ENCODE results near the gene RFTN1.

DNA sequence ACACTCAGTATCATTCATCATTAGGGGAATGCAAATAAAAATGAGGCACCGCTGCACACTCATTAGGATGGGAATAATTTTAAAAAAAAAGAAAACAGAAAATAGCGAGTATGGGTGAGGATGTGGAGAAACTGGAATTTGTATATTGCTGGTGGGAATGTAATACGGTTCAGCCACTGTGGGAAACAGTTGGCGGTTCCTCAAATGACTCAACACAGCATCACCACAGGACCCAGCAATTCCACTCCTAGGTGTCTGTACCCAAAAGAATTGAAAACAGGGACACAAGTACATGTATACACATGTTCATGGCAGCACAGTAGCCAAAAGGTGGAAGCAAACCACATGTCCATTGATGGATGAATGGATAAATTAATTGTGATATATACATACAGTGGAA, 35.2 kb upstream of the RFTN1 start:
- TF ChIP-seq ESRRA (IDR thresholded peaks at IDR 0.05; ENCODE audit: borderline replicate concordance, low read length) = no peak
- no peak for TF ChIP-seq MAFK (IDR thresholded peaks at IDR 0.05; ENCODE audit: partially characterized antibody)
- TF ChIP-seq, protein P1, sequence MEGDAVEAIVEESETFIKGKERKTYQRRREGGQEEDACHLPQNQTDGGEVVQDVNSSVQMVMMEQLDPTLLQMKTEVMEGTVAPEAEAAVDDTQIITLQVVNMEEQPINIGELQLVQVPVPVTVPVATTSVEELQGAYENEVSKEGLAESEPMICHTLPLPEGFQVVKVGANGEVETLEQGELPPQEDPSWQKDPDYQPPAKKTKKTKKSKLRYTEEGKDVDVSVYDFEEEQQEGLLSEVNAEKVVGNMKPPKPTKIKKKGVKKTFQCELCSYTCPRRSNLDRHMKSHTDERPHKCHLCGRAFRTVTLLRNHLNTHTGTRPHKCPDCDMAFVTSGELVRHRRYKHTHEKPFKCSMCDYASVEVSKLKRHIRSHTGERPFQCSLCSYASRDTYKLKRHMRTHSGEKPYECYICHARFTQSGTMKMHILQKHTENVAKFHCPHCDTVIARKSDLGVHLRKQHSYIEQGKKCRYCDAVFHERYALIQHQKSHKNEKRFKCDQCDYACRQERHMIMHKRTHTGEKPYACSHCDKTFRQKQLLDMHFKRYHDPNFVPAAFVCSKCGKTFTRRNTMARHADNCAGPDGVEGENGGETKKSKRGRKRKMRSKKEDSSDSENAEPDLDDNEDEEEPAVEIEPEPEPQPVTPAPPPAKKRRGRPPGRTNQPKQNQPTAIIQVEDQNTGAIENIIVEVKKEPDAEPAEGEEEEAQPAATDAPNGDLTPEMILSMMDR (IDR thresholded peaks at IDR 0.05) = no peak
- TF ChIP-seq POLR2A (IDR thresholded peaks at IDR 0.05; ENCODE audit: low read length) = no peak
- TF ChIP-seq, protein P2, sequence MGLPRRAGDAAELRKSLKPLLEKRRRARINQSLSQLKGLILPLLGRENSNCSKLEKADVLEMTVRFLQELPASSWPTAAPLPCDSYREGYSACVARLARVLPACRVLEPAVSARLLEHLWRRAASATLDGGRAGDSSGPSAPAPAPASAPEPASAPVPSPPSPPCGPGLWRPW (IDR thresholded peaks at IDR 0.05) = no peak
